ENCODE results near the gene TLCD4. TPM values are rescaled to one million over a fixed set of nuclear protein-coding genes. Genes with fewer than 3 reads are reported as not detected.

TLCD4 gene, protein sequence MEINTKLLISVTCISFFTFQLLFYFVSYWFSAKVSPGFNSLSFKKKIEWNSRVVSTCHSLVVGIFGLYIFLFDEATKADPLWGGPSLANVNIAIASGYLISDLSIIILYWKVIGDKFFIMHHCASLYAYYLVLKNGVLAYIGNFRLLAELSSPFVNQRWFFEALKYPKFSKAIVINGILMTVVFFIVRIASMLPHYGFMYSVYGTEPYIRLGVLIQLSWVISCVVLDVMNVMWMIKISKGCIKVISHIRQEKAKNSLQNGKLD
- 2.0 to 4.7 TPM (median 3.5 TPM) in 3 replicates for total RNA-seq (2021)
- percentile 68 among the genes with signal in this experiment for Bru-seq, nascent RNA
- long read RNA-seq, experiment 1, full-length matches to known transcripts, result 15 of 17 reads
- long read RNA-seq, experiment 1, partial matches to known transcripts, result 0 of 17 reads
- long read RNA-seq, experiment 1, other reads (novel, unspliced or antisense), result 2 of 17 reads
- long read RNA-seq, experiment 2, full-length matches to known transcripts, result 1 of 3 reads
- long read RNA-seq, experiment 2, partial matches to known transcripts, result 1 of 3 reads
- long read RNA-seq, experiment 2, other reads (novel, unspliced or antisense), result 1 of 3 reads
- long read RNA-seq, experiment 3, result 0 reads

GRCh38 chr1:95117207-95118066 lies at the start of gene TLCD4:
TSS of gene TLCD4 (plus strand) at chr1:95117355. CDS start at chr1:95143902, 26,547 bp downstream.
- ChIA-PET CTCF (interaction anchor here (0.6 to 6.0 kb wide), 13 partner anchors 14 to 263 kb away, joined by 3 to 71 read pairs (median 4); partner anchors contain the start of genes ALG14 and RWDD3), POLR2A (interaction anchor here (0.8 kb wide), 2 partner anchors 38 to 116 kb away, joined by 3 to 7 read pairs; partner anchors contain the start of gene RWDD3)
- Mint-ChIP-seq H3K27ac (peak within 1 kb of the TSS; percentile 83), H3K36me3 (no peaks in the 10 kb centered on the region), H3K4me1 (peaks cover 20% of the 10 kb centered on the region), H3K9me3 (no peaks in the 10 kb centered on the region), H3K27me3 (ENCODE audit: low read depth) (peaks cover 19% of the 10 kb centered on the region), H3K4me3 (peak within 1 kb of the TSS; percentile 92)
- DNase-seq (ENCODE audit: low spot score) (peak; percentile 74), ATAC-seq (peak; percentile 92)
- TF ChIP-seq SP1 (CRISPR knock-in tag; conservative IDR thresholded peaks at IDR 0.05) (peak; percentile 45; the same call in 1 of the 2 replicates), HMGXB4 (CRISPR knock-in tag; IDR thresholded peaks at IDR 0.05) (peak; percentile 85; the same call in 1 of the 2 replicates), ZNF317 (CRISPR knock-in tag; IDR thresholded peaks at IDR 0.05; ENCODE audit: borderline replicate concordance, low read depth) (0 out of 2 replicates have a peak, but pooled peaks have one; percentile 27), ZNF423 (CRISPR knock-in tag; IDR thresholded peaks at IDR 0.05) (no peak), ERG (CRISPR knock-in tag; IDR thresholded peaks at IDR 0.05) (no peak), KAT7 (CRISPR knock-in tag; IDR thresholded peaks at IDR 0.05; ENCODE audit: borderline replicate concordance) (peak; percentile 80), CREB1 (CRISPR knock-in tag; IDR thresholded peaks at IDR 0.05) (no peak), CREM (CRISPR knock-in tag; IDR thresholded peaks at IDR 0.05) (0 out of 2 replicates have a peak, but pooled peaks have one; percentile 21), ELF4 (CRISPR knock-in tag; IDR thresholded peaks at IDR 0.05; ENCODE audit: low read depth) (peak; percentile 46; the same call in 1 of the 2 replicates), JUN (CRISPR knock-in tag; IDR thresholded peaks at IDR 0.05) (peak; percentile 20; the same call in 1 of the 2 replicates), PRDM15 (CRISPR knock-in tag; IDR thresholded peaks at IDR 0.05) (peak; percentile 9; the same call in 1 of the 2 replicates)
- TF ChIP-seq, protein P1, sequence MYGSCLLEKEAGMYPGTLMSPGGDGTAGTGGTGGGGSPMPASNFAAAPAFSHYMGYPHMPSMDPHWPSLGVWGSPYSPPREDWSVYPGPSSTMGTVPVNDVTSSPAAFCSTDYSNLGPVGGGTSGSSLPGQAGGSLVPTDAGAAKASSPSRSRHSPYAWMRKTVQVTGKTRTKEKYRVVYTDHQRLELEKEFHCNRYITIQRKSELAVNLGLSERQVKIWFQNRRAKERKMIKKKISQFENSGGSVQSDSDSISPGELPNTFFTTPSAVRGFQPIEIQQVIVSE (CRISPR knock-in tag; IDR thresholded peaks at IDR 0.05; ENCODE audit: borderline replicate concordance), result no peak

GRCh38 chr1:95067568-95067967 lies 49.6 kb upstream of the TLCD4 start:
- no peaks in the 10 kb centered on the region for H3K36me3 Mint-ChIP-seq
- ATAC-seq (no peak), DNase-seq (ENCODE audit: low spot score) (no peak)
- CTCF ChIA-PET, result interaction anchor here (2.2 kb wide), 1 partner anchor 24 kb away, joined by 8 read pairs; no protein-coding TSS in a partner anchor
- POLR2A ChIA-PET, result no interaction called here
- no peaks in the 10 kb centered on the region for H3K9me3 Mint-ChIP-seq
- H3K4me1 Mint-ChIP-seq, result peaks cover 7% of the 10 kb centered on the region
- H3K4me3 Mint-ChIP-seq, result no peak overlapping the region
- no peak overlapping the region for H3K27ac Mint-ChIP-seq
- H3K27me3 Mint-ChIP-seq (ENCODE audit: low read depth), result no peaks in the 10 kb centered on the region
- no peak for TF ChIP-seq ZNF317 (CRISPR knock-in tag; IDR thresholded peaks at IDR 0.05; ENCODE audit: borderline replicate concordance, low read depth)
- TF ChIP-seq, protein P2, sequence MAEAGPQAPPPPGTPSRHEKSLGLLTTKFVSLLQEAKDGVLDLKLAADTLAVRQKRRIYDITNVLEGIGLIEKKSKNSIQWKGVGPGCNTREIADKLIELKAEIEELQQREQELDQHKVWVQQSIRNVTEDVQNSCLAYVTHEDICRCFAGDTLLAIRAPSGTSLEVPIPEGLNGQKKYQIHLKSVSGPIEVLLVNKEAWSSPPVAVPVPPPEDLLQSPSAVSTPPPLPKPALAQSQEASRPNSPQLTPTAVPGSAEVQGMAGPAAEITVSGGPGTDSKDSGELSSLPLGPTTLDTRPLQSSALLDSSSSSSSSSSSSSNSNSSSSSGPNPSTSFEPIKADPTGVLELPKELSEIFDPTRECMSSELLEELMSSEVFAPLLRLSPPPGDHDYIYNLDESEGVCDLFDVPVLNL (CRISPR knock-in tag; IDR thresholded peaks at IDR 0.05; ENCODE audit: borderline replicate concordance, low read depth), result no peak
- no peak for TF ChIP-seq CTCF (IDR thresholded peaks at IDR 0.05)
- TF ChIP-seq ATF1 (CRISPR knock-in tag; IDR thresholded peaks at IDR 0.05), result no peak
- no peak for TF ChIP-seq ESRRA (CRISPR knock-in tag; IDR thresholded peaks at IDR 0.05; ENCODE audit: borderline replicate concordance)
- no peak for TF ChIP-seq ZMAT4 (CRISPR knock-in tag; IDR thresholded peaks at IDR 0.05)
- no peak for TF ChIP-seq ZNF416 (CRISPR knock-in tag; IDR thresholded peaks at IDR 0.05)
